GM11168 (cell line): ENCODE data around the gene PHYH.

Source experiments
- in situ Hi-C: fragments of 300-500 bp; cut with MboI; formaldehyde crosslinking; loops from one replicate; pipeline ENCODE4 v1.12.0; 2022; ENCODE audit warnings: low sequenced_read_pairs; ENCODE audit not compliant: unreplicated experiment

The PHYH gene

GRCh38 chr10:13233358-13233757 lies 66.5 kb downstream of the PHYH start:
- in situ Hi-C loops = no loop called here

GRCh38 chr10:13231808-13232207 lies 68.1 kb downstream of the PHYH start:
- in situ Hi-C loops = no loop called here

GRCh38 chr10:13231190-13231589 lies 68.7 kb downstream of the PHYH start:
- in situ Hi-C loops = no loop called here
